OCI-LY7 (cell line): ENCODE measurements around the gene IP6K2. TPM values are rescaled to one million over a fixed set of nuclear protein-coding genes. Genes with fewer than 3 reads are reported as not detected.
"Not testable (repeated sequence)": the region's sequence is repeated elsewhere in the genome, so short reads cannot be mapped to it uniquely, and the experiment has no call there.

Experiments used
- BruUV-seq: library from RNA; stranded (reverse); fragments of 400-500 nt; replicated peaks from 2 replicates; lab custom pipeline; 2021; lab: Mats Ljungman, UMichigan
- CTCF ChIA-PET: fragments of 300-600 bp; sonication (Branson Sonifier 250); formaldehyde crosslinking; loops from one replicate; lab custom pipeline; 2022; ENCODE audit warnings: antibody characterized with exemption; ENCODE audit not compliant: unreplicated experiment; lab: Charles Lee
- POLR2A ChIA-PET: fragments of 300-600 bp; sonication (Branson Sonifier 250); formaldehyde crosslinking; loops from one replicate; lab custom pipeline; 2022; ENCODE audit warnings: antibody characterized with exemption; lab: Charles Lee
- DNase-seq: peaks from one replicate; pipeline ENCODE4 v3.0.0-alpha.2; 2015; ENCODE audit warnings: low spot score
- H2AFZ ChIP-seq: fragments of 200-600 bp; sonication (generic), shearing (Covaris generic); 2 replicates; pipeline ENCODE4 v1.6.1; 2014; ENCODE audit warnings: mild to moderate bottlenecking, antibody characterized with exemption, low read length, moderate library complexity
- H3K27ac ChIP-seq: fragments of 200-600 bp; sonication (generic); 2 replicates; pipeline ENCODE4 v1.5.1; 2014; ENCODE audit warnings: mixed run types, low read depth, mild to moderate bottlenecking, moderate library complexity, low read length, inconsistent platforms; ENCODE audit not compliant: poor library complexity, severe bottlenecking
- H3K36me3 ChIP-seq: fragments of 200-600 bp; sonication (generic); 2 replicates; pipeline ENCODE4 v1.6.1; 2014; ENCODE audit warnings: mild to moderate bottlenecking, antibody characterized with exemption, low read length, moderate library complexity, mixed read lengths; ENCODE audit not compliant: insufficient read depth
- H3K4me1 ChIP-seq: fragments of 200-600 bp; sonication (generic); 2 replicates; pipeline ENCODE4 v1.5.1; 2014; ENCODE audit warnings: mild to moderate bottlenecking, low read length; ENCODE audit not compliant: insufficient read depth, poor library complexity, severe bottlenecking
- H3K4me2 ChIP-seq: fragments of 200-600 bp; sonication (generic); 2 replicates; pipeline ENCODE4 v1.6.1; 2014; ENCODE audit warnings: mild to moderate bottlenecking, low read length
- H3K4me3 ChIP-seq: fragments of 200-600 bp; sonication (generic); 2 replicates; pipeline ENCODE4 v1.5.1; 2014; ENCODE audit warnings: mild to moderate bottlenecking, low read depth, low read length; ENCODE audit not compliant: poor library complexity, severe bottlenecking
- H3K79me2 ChIP-seq: fragments of 200-600 bp; sonication (generic); 2 replicates; pipeline ENCODE4 v1.6.1; 2016; ENCODE audit warnings: low read depth, mild to moderate bottlenecking, low read length, moderate library complexity, mixed read lengths; ENCODE audit not compliant: insufficient read depth
- H3K9me2 ChIP-seq: fragments of 200-600 bp; sonication (generic); 2 replicates; pipeline ENCODE4 v1.6.1; 2016; ENCODE audit warnings: mild to moderate bottlenecking, low read length, mixed read lengths; ENCODE audit not compliant: insufficient read depth
- H3K9me3 ChIP-seq: fragments of 200-600 bp; sonication (generic); 2 replicates; pipeline ENCODE4 v1.6.1; 2014; ENCODE audit warnings: mild to moderate bottlenecking, mixed run types, low read length, mixed read lengths
- H4K20me1 ChIP-seq: fragments of 200-600 bp; sonication (generic); 2 replicates; pipeline ENCODE4 v1.6.1; 2014; ENCODE audit warnings: mild to moderate bottlenecking, antibody characterized with exemption, low read length, moderate library complexity, mixed read lengths; ENCODE audit not compliant: insufficient read depth
- CTCF ChIP-seq: fragments of 200-600 bp; sonication (generic); conservative IDR thresholded peaks from 2 replicates; pipeline ENCODE4 v1.5.1; 2014; ENCODE audit warnings: mild to moderate bottlenecking, antibody characterized with exemption, low read length, moderate library complexity, mixed read lengths
- EZH2phosphoT487 ChIP-seq: fragments of 200-600 bp; sonication (generic); IDR thresholded peaks from 2 replicates; pipeline ENCODE4 v1.6.1; 2018; ENCODE audit warnings: low read depth, borderline replicate concordance, mild to moderate bottlenecking, mixed run types, antibody characterized with exemption, low read length, moderate library complexity, mixed read lengths
- intact Hi-C: fragments of 100-400 bp; cut with micrococcal nuclease; formaldehyde crosslinking; loops from one replicate; pipeline ENCODE4 v1.10.0; 2022; ENCODE audit not compliant: unreplicated experiment
- total RNA-seq, 2 experiments: library from RNA; depleted of rRNA in 1 of 2; stranded (reverse); fragments of >200 nt in 1 of 2; shearing (Covaris generic) in 1 of 2; gene quantifications; 2 replicates each; pipeline ENCODE4 v1.2.3, GENCODE V29; 2014 to 2022

Gene IP6K2
- total RNA-seq, 2 experiments from 2014 or later = 77.0 to 92.7 TPM

- ChIA-PET CTCF (no interaction called here), POLR2A (interaction anchor here (1.0 kb wide), 1 partner anchor 89 kb away, joined by 3 read pairs; no protein-coding TSS in a partner anchor)
- Histone ChIP-seq H3K79me2 (no peaks in the 10 kb centered on the region), H3K4me3 (no peak overlapping the region), H2AFZ (no peak overlapping the region), H3K4me1 (peaks cover 5% of the 10 kb centered on the region), H4K20me1 (no peaks in the 10 kb centered on the region), H3K9me3 (no peaks in the 10 kb centered on the region), H3K27ac (no peak overlapping the region), H3K9me2 (no peaks in the 10 kb centered on the region), H3K36me3 (no peaks in the 10 kb centered on the region), H3K4me2 (no peak overlapping the region)
- TF ChIP-seq CTCF (no peak), EZH2phosphoT487 (no peak)
- no TSS peak for BruUV-seq
- intact Hi-C loops = no loop called here
- DNase-seq = no peak
These were observed 26.8 kb upstream of the IP6K2 start for GRCh38 chr3:48743773-48744172.

GRCh38 chr3:48741226-48741625 is 24.2 kb upstream of the IP6K2 start:
- H3K79me2 ChIP-seq, H3K9me2 ChIP-seq, H2AFZ ChIP-seq, CTCF ChIA-PET, H3K4me2 ChIP-seq, H3K9me3 ChIP-seq, H4K20me1 ChIP-seq, H3K4me1 ChIP-seq, H3K27ac ChIP-seq, BruUV-seq, H3K36me3 ChIP-seq, intact Hi-C loops, DNase-seq, H3K4me3 ChIP-seq: not testable (repeated sequence)
- POLR2A ChIA-PET = interaction anchor here (0.6 kb wide), 1 partner anchor 8 kb away, joined by 3 read pairs; no protein-coding TSS in a partner anchor

DNA sequence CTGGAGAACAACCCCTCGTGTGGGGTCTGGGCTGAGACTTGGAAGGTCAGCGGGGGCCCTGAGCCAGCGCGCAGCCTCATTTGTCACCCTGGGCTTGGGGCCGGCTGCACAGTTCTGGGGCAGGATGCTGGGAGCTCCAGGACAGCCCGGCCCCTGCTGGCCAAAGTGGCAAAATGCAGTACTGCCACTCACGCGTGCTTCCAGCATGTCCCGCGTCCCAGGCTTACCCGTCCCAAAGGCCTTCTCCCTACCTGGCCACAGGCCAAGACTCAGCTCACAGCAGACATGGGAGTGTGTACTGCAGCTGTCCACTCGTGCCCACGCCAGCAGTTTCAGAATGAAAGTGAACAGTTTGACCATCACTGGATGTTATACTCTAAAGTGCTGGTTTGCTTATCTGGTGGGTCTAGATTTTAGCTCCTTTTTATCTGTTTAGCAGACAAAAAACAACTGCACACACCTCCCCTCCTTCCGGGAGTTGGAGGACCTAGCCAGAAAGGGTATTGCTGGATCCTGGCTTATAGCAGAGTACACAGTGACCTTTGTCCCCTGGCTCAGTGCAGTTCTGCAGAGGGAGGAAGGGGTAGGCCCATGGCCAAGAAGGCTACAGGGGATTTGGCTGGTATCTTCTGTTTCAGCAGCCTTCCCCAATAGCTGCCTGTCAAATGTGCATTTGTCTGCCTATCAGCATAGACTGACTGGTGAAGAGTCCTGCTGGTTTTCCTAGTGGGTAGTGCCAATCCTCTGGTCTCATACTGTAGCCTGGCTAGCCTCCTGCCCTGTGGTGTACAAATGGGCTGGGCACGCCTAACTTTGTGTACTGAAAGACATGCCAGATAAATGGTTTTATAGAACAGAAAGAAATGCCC is 23.2 kb upstream of the IP6K2 start:
- Histone ChIP-seq H3K4me1 (peaks cover 5% of the 10 kb centered on the region), H3K79me2 (no peaks in the 10 kb centered on the region), H3K9me2 (no peaks in the 10 kb centered on the region), H3K9me3 (no peaks in the 10 kb centered on the region), H2AFZ (peak overlapping the region; percentile 41; the same call in 1 of the 2 replicates), H3K4me2 (peak overlapping the region; percentile 29), H4K20me1 (no peaks in the 10 kb centered on the region), H3K36me3 (no peaks in the 10 kb centered on the region), H3K27ac (no peak overlapping the region), H3K4me3 (no peak overlapping the region)
- TF ChIP-seq CTCF = peak; percentile 84
- no peak for TF ChIP-seq EZH2phosphoT487
- POLR2A ChIA-PET = interaction anchor here (0.5 to 1.1 kb wide), 2 partner anchors 10 to 16 kb away, joined by 3 to 4 read pairs; no protein-coding TSS in a partner anchor
- BruUV-seq = no TSS peak
- DNase-seq = peak; percentile 68
- CTCF ChIA-PET = no interaction called here
- intact Hi-C loops = no loop called here
